Peyer's patch (tissue), 4 donors: ENCODE results near the gene KRTAP10-12. TPM values are rescaled to one million over a fixed set of nuclear protein-coding genes. Genes with fewer than 3 reads are reported as not detected.

Experiments
- DNase-seq, 3 donors: peaks; one replicate each; pipeline ENCODE4 v3.0.0-alpha.2; 2017 to 2019
- H3K27ac ChIP-seq, 4 donors: fragments of 200-600 bp; sonication (generic); one replicate each; pipeline ENCODE4 v1.5.1; 2016 to 2019
- H3K27me3 ChIP-seq, 2 donors: fragments of 200-600 bp; sonication (generic); one replicate each; pipeline ENCODE4 v1.5.1; 2019
- H3K36me3 ChIP-seq, 3 donors: fragments of 200-600 bp; sonication (generic); one replicate each; pipeline ENCODE4 v1.5.1; 2016 to 2019
- H3K4me1 ChIP-seq, 4 donors: fragments of 200-600 bp; sonication (generic); one replicate each; pipeline ENCODE4 v1.5.1; 2016 to 2019
- H3K4me3 ChIP-seq, 4 donors: fragments of 200-600 bp; sonication (generic); 1 replicate in 3 of 4; 2 replicates in 1 of 4; pipeline ENCODE4 v1.5.1; 2016 to 2019; ENCODE audit warnings: mild to moderate bottlenecking in 1 of 4
- H3K9me3 ChIP-seq, 4 donors: fragments of 200-600 bp; sonication (generic); one replicate each; pipeline ENCODE4 v1.5.1; 2016 to 2019; ENCODE audit warnings: mild to moderate bottlenecking in 1 of 4
- CTCF ChIP-seq, 6 experiments: fragments of 450-650 bp in 4 of 6; fragments of 200-600 bp in 2 of 6; sonication (generic) in 1 of 6; IDR thresholded peaks; one replicate each; pipeline ENCODE4 v1.5.1; 2017 to 2019; ENCODE audit warnings: antibody characterized with exemption in 6 of 6, mild to moderate bottlenecking in 3 of 6, moderate library complexity in 1 of 6
- POLR2A ChIP-seq, 2 donors: fragments of 450-650 bp; IDR thresholded peaks; one replicate each; pipeline ENCODE4 v1.5.1; 2017; ENCODE audit warnings: antibody characterized with exemption in 2 of 2, mild to moderate bottlenecking in 2 of 2, moderate library complexity in 2 of 2
- total RNA-seq, 4 donors: library from RNA; depleted of rRNA; stranded (reverse); fragments of >200 nt; gene quantifications; one replicate each; pipeline ENCODE4 v1.1.0, GENCODE V29; 2016

The KRTAP10-12 gene
- total RNA-seq, 4 donors from 2014 or later, result not detected

- Histone ChIP-seq H3K36me3 (no peaks in the 10 kb centered on the region), H3K4me3 (no peak overlapping the region), H3K27me3 (peaks cover 0 to 13% of the 10 kb centered on the region in 2 donors), H3K9me3 (peaks cover 0 to 6% (median 2%) of the 10 kb centered on the region in 4 donors), H3K27ac (no peak overlapping the region), H3K4me1 (no peaks in the 10 kb centered on the region)
- TF ChIP-seq CTCF (IDR thresholded peaks at IDR 0.05) (no peak), POLR2A (IDR thresholded peaks at IDR 0.05) (no peak)
- DNase-seq, result peak in 1 of 3 donors; percentile 29
These were observed 7.6 kb downstream of the KRTAP10-12 start for GRCh38 chr21:44704636-44705001.

- TF ChIP-seq CTCF (IDR thresholded peaks at IDR 0.05), result no peak
- TF ChIP-seq POLR2A (IDR thresholded peaks at IDR 0.05), result no peak
- Histone ChIP-seq H3K36me3 (no peaks in the 10 kb centered on the region), H3K27ac (no peak overlapping the region), H3K4me3 (no peak overlapping the region), H3K27me3 (peaks cover 0 to 17% of the 10 kb centered on the region in 2 donors), H3K9me3 (peaks cover 0 to 6% (median 2%) of the 10 kb centered on the region in 4 donors), H3K4me1 (peaks cover 0 to 4% (median 0%) of the 10 kb centered on the region in 4 donors)
- DNase-seq, result peak in 2 of 3 donors; percentile 40
These were observed 9.2 kb downstream of the KRTAP10-12 start for GRCh38 chr21:44706026-44706705.

- Histone ChIP-seq H3K36me3 (no peaks in the 10 kb centered on the region), H3K4me3 (no peak overlapping the region), H3K27me3 (peaks cover 0 to 25% of the 10 kb centered on the region in 2 donors), H3K27ac (no peak overlapping the region), H3K9me3 (peaks cover 0 to 6% (median 2%) of the 10 kb centered on the region in 4 donors), H3K4me1 (peaks cover 0 to 11% (median 0%) of the 10 kb centered on the region in 4 donors)
- TF ChIP-seq POLR2A (IDR thresholded peaks at IDR 0.05) (no peak), CTCF (IDR thresholded peaks at IDR 0.05) (no peak)
- peak in 1 of 3 donors; percentile 38 for DNase-seq
These were observed 10.0 kb downstream of the KRTAP10-12 start for GRCh38 chr21:44706706-44707581.

- H3K27ac ChIP-seq, result no peak overlapping the region
- H3K4me1 ChIP-seq, result peaks cover 0 to 15% (median 0%) of the 10 kb centered on the region in 4 donors
- H3K27me3 ChIP-seq, result peaks cover 0 to 32% of the 10 kb centered on the region in 2 donors
- DNase-seq, result peak in 2 of 3 donors; percentile 35 to 41
- H3K4me3 ChIP-seq, result no peak overlapping the region
- H3K9me3 ChIP-seq, result peaks cover 0 to 6% (median 2%) of the 10 kb centered on the region in 4 donors
- TF ChIP-seq CTCF (IDR thresholded peaks at IDR 0.05) (no peak), POLR2A (IDR thresholded peaks at IDR 0.05) (no peak)
- H3K36me3 ChIP-seq, result no peaks in the 10 kb centered on the region
These were observed 11.4 kb downstream of the KRTAP10-12 start for GRCh38 chr21:44708213-44708865.

GRCh38 chr21:44708866-44709425 lies 12.0 kb downstream of the KRTAP10-12 start:
- H3K27me3 ChIP-seq, result peaks cover 0 to 32% of the 10 kb centered on the region in 2 donors
- TF ChIP-seq POLR2A (IDR thresholded peaks at IDR 0.05) (no peak), CTCF (IDR thresholded peaks at IDR 0.05) (no peak)
- H3K9me3 ChIP-seq, result peaks cover 0 to 6% (median 2%) of the 10 kb centered on the region in 4 donors

More at GRCh38 chr21:44708866-44709425, 12.0 kb downstream of the KRTAP10-12 start:
- Histone ChIP-seq H3K4me3 (no peak overlapping the region), H3K36me3 (no peaks in the 10 kb centered on the region), H3K4me1 (peaks cover 0 to 15% (median 0%) of the 10 kb centered on the region in 4 donors), H3K27ac (no peak overlapping the region)
- peak in 2 of 3 donors; percentile 24 to 40 for DNase-seq
